Aorta (tissue), 5 donors: ENCODE measurements around the gene ZDHHC8. TPM values are rescaled to one million over a fixed set of nuclear protein-coding genes. Genes with fewer than 3 reads are reported as not detected.

ENCODE experiments used
- ATAC-seq: fragments of 200-7000 bp; cut with Tn5 transposase; one replicate; pipeline ENCODE4 v1.9.1; 2022; ENCODE audit warnings: moderate library complexity; ENCODE audit not compliant: low FRiP score
- DNase-seq, 2 donors: peaks; one replicate each; pipeline ENCODE4 v3.0.0-alpha.2; 2020
- H3K27ac ChIP-seq, 2 donors: one replicate each; pipeline ENCODE4 v1.5.1; 2013; ENCODE audit warnings: low read length in 2 of 2, mild to moderate bottlenecking in 2 of 2, moderate library complexity in 2 of 2, control low read depth in 1 of 2, inconsistent platforms in 1 of 2, low read depth in 1 of 2
- H3K27me3 ChIP-seq, 2 donors: one replicate each; pipeline ENCODE4 v1.6.1; 2013; ENCODE audit warnings: control low read depth in 1 of 2, low read length in 1 of 2, mild to moderate bottlenecking in 1 of 2, moderate library complexity in 1 of 2; ENCODE audit not compliant: insufficient read depth in 2 of 2, control insufficient read depth in 1 of 2
- H3K36me3 ChIP-seq, 2 donors: one replicate each; pipeline ENCODE4 v1.6.1; 2013; ENCODE audit warnings: control low read depth in 1 of 2, low read length in 1 of 2, mild to moderate bottlenecking in 1 of 2; ENCODE audit not compliant: insufficient read depth in 2 of 2, control insufficient read depth in 1 of 2
- H3K4me1 ChIP-seq, 2 donors: one replicate each; pipeline ENCODE4 v1.6.1; 2013; ENCODE audit warnings: low read length in 2 of 2, control low read depth in 1 of 2, mild to moderate bottlenecking in 1 of 2, moderate library complexity in 1 of 2; ENCODE audit not compliant: insufficient read depth in 2 of 2, control insufficient read depth in 1 of 2
- H3K4me3 ChIP-seq, 2 donors: one replicate each; pipeline ENCODE4 v1.5.1; 2013; ENCODE audit warnings: low read length in 2 of 2, control low read depth in 1 of 2, mild to moderate bottlenecking in 1 of 2
- H3K9me3 ChIP-seq: one replicate; pipeline ENCODE4 v1.6.1; 2013; ENCODE audit warnings: mild to moderate bottlenecking, low read length; ENCODE audit not compliant: control insufficient read depth
- WGBS, 2 donors: extraction: QIAGEN DNeasy Blood & Tissue Kit; methylation state at CpG; one replicate each; pipeline ENCODE4 v1.1.7; 2013; 5-methylcytosine and 5-hydroxymethylcytosine counted together
- intact Hi-C, 2 donors: fragments of 100-400 bp; cut with DNase I; formaldehyde crosslinking; loops; one replicate each; pipeline versions ENCODE4 v1.14.2 to v1.15.0; 2022
- polyA plus RNA-seq, 2 donors: library from polyadenylated mRNA; stranded (reverse); fragments of 200-250 nt; gene quantifications; one replicate each; pipeline ENCODE4 v1.2.3, GENCODE V29; 2013
- total RNA-seq, 2 donors: library from RNA; stranded (reverse); fragmentation: NEBNext Ultra II Directional; extraction: Animal tissue kit (Norgen Biotek cat#: 25700); gene quantifications; one replicate each; pipeline ENCODE4 v1.2.1, GENCODE V29; 2021
- donor health status: healthy with polysubstance abuse.
- donor health status: Bipolar disorder and iron deficiency.
- donor health status: DM: no; HTN: no; CAD: no.
- donor health status: DM: no; HTN: no; CAD: no.
- donor health status: DM: yes; HTN: yes; CAD: no.

ZDHHC8 gene
- total and polyA plus RNA-seq, 4 donors = 6.3 to 71.9 (median 46.5) TPM

GRCh38 chr22:20087319-20088262 lies 44.0 kb upstream of the ZDHHC8 start:
- no peaks in the 10 kb centered on the region for H3K27me3 ChIP-seq
- H3K36me3 ChIP-seq = peaks cover 2 to 7% of the 10 kb centered on the region in 2 donors
- H3K9me3 ChIP-seq = no peaks in the 10 kb centered on the region
- no peak overlapping the region for H3K27ac ChIP-seq
- WGBS, 2 donors = 86 to 88% methylated on average over 14 of the region's 14 CpGs
- intact Hi-C loops = loop anchor here in 1 of 2 donors (10.0 kb wide), 1 partner anchor 113 kb away; no protein-coding TSS in a partner anchor
- H3K4me3 ChIP-seq = no peak overlapping the region
- no peaks in the 10 kb centered on the region for H3K4me1 ChIP-seq
- ATAC-seq = no peak
- peak; percentile 31 to 69 for DNase-seq

- DNase-seq (peak; percentile 29 to 70), ATAC-seq (no peak)
- no peaks in the 10 kb centered on the region for H3K4me1 ChIP-seq
- H3K9me3 ChIP-seq = no peaks in the 10 kb centered on the region
- intact Hi-C loops = loop anchor here in 1 of 2 donors (10.0 kb wide), 1 partner anchor 113 kb away; no protein-coding TSS in a partner anchor
- no peak overlapping the region for H3K4me3 ChIP-seq
- H3K27ac ChIP-seq = no peak overlapping the region
- WGBS, 2 donors = 89% methylated on average over 8 of the region's 8 CpGs
- H3K36me3 ChIP-seq = peaks cover 2 to 7% of the 10 kb centered on the region in 2 donors
- H3K27me3 ChIP-seq = no peaks in the 10 kb centered on the region
These were observed 43.3 kb upstream of the ZDHHC8 start for GRCh38 chr22:20088263-20088648.

- Histone ChIP-seq H3K9me3 (no peaks in the 10 kb centered on the region), H3K27me3 (no peaks in the 10 kb centered on the region), H3K36me3 (peaks cover 2 to 7% of the 10 kb centered on the region in 2 donors), H3K4me1 (no peaks in the 10 kb centered on the region), H3K4me3 (no peak overlapping the region), H3K27ac (no peak overlapping the region)
- DNase-seq (peak; percentile 36 to 39), ATAC-seq (no peak)
- intact Hi-C loops = loop anchor here in 1 of 2 donors (10.0 kb wide), 1 partner anchor 115 kb away; no protein-coding TSS in a partner anchor
- WGBS, 2 donors = 90% methylated on average over 17 of the region's 17 CpGs
These were observed 42.2 kb upstream of the ZDHHC8 start for GRCh38 chr22:20089226-20089976.

GRCh38 chr22:20089977-20090729 lies 41.5 kb upstream of the ZDHHC8 start:
- peaks cover 2 to 7% of the 10 kb centered on the region in 2 donors for H3K36me3 ChIP-seq
- H3K4me3 ChIP-seq = no peak overlapping the region
- no peaks in the 10 kb centered on the region for H3K9me3 ChIP-seq
- no peak for ATAC-seq
- WGBS, 2 donors = 88 to 91% methylated on average over 11 of the region's 11 CpGs
- H3K27ac ChIP-seq = no peak overlapping the region
- no peaks in the 10 kb centered on the region for H3K27me3 ChIP-seq
- no peaks in the 10 kb centered on the region for H3K4me1 ChIP-seq
- peak; percentile 20 to 67 for DNase-seq
- intact Hi-C loops = loop anchor here in 1 of 2 donors (10.0 kb wide), 1 partner anchor 115 kb away; no protein-coding TSS in a partner anchor

GRCh38 chr22:20090730-20091240 lies 40.8 kb upstream of the ZDHHC8 start:
- DNase-seq = peak; percentile 21 to 33
- H3K27ac ChIP-seq = no peak overlapping the region
- H3K36me3 ChIP-seq = peaks cover 2 to 7% of the 10 kb centered on the region in 2 donors
- intact Hi-C loops = no loop called here
- H3K27me3 ChIP-seq = no peaks in the 10 kb centered on the region
- ATAC-seq = no peak
- H3K9me3 ChIP-seq = no peaks in the 10 kb centered on the region
- whole genome bisulfite sequencing, 2 donors = 94% methylated on average over 9 of the region's 9 CpGs
- no peaks in the 10 kb centered on the region for H3K4me1 ChIP-seq
- H3K4me3 ChIP-seq = no peak overlapping the region

- intact Hi-C loops = no loop called here
- DNase-seq = peak; percentile 23 to 25
- Histone ChIP-seq H3K27ac (no peak overlapping the region), H3K4me1 (no peaks in the 10 kb centered on the region), H3K36me3 (peaks cover 2 to 7% of the 10 kb centered on the region in 2 donors), H3K9me3 (no peaks in the 10 kb centered on the region), H3K4me3 (no peak overlapping the region), H3K27me3 (no peaks in the 10 kb centered on the region)
- 94 to 95% methylated on average over 16 of the region's 16 CpGs for WGBS, 2 donors
- no peak for ATAC-seq
These were observed 39.7 kb upstream of the ZDHHC8 start for GRCh38 chr22:20091690-20092476.

- no peaks in the 10 kb centered on the region for H3K4me1 ChIP-seq
- 93 to 94% methylated on average over 11 of the region's 11 CpGs for WGBS, 2 donors
- peak; percentile 18 to 48 for DNase-seq
- intact Hi-C loops = no loop called here
- H3K4me3 ChIP-seq = no peak overlapping the region
- no peaks in the 10 kb centered on the region for H3K27me3 ChIP-seq
- H3K9me3 ChIP-seq = no peaks in the 10 kb centered on the region
- H3K27ac ChIP-seq = no peak overlapping the region
- H3K36me3 ChIP-seq = peaks cover 2 to 7% of the 10 kb centered on the region in 2 donors
- ATAC-seq = no peak
These were observed 39.1 kb upstream of the ZDHHC8 start for GRCh38 chr22:20092477-20092854.
